Measurements from ENCODE around the gene CASK.

GRCh38 chrX:41895826-41896225 lies 27.5 kb downstream of the CASK start:
- no peak for TF ChIP-seq POLR2AphosphoS5 (IDR thresholded peaks at IDR 0.05; ENCODE audit: low read depth, low read length)
- no peak for TF ChIP-seq POLR2A (IDR thresholded peaks at IDR 0.05; ENCODE audit: low read depth, low read length)
